NCI-H2196 (cell line): ENCODE results near the gene SUGT1.
A peak's percentile ranks its signal among the peaks of the same experiment; 100 is the strongest.
"Not testable (repeated sequence)": the region's sequence is repeated elsewhere in the genome, so short reads cannot be mapped to it uniquely, and the experiment has no call there.

ENCODE experiments used
- DNase-seq: peaks from one replicate; lab custom pipeline; 2025; ENCODE audit not compliant: unreplicated experiment; lab: John Stamatoyannopoulos, UW

SUGT1 gene

DNA sequence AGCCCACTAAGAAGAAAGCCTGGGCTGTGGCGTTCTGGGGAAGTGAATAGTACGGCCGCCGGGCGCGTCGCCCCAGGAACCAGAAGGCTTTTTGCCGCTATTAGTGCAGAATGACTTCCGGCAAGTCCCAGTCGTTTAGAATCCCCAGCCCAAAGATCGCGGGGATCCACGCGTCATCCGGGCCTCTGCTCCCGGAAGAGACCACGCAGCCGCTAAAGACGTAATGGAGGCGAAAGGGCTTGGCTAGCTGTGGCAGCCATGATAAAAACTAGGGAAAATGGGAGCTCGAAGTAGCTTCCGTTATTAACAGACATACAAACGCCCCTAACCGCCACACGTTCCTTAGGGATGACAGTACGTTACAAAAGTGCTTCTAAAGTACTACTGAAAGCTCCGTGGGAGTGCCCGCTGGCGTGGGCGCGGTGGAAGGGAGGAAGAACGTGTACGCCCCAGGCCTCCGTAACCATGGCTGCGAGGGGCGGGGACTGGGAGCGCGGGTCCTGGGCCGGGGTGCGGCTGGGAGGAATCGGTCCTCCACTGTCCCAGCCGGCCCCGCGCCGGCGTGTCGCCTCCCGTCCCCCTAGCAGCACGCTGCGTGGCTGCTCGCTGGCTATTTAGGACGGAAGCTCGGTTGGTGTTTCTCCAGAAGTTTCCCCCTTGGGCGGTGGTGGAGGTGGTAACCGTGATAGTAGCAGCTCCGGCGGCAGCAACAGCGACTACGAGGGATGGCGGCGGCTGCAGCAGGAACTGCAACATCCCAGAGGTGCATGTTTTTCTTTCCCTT lies at the start of gene SUGT1:
Gene SUGT1 (plus strand): TSS at position 641 of the 784 bp plus-strand sequence. CDS start 85 bp downstream, at position 726.
- DNase-seq = peak; percentile 88

DNA sequence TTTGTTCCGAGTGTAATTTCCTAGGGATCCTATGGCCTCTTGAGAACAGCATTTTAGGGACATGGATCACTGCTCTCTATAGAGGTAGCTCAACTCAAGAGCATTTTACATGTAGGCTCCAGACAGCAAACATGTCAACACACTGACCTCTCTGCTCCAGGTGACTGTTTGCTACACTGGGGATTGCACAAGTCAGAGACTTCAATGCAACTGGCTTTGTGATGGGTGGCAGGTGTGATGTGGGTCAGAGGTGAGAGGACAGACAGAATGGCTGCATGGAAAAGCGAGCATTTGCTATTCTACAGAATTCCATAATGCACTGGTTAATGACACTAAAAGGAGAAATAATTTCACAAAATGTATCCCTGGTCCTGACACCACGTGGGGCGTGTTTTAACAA lies 49.3 kb upstream of the SUGT1 start:
- not testable (repeated sequence) for DNase-seq

DNA sequence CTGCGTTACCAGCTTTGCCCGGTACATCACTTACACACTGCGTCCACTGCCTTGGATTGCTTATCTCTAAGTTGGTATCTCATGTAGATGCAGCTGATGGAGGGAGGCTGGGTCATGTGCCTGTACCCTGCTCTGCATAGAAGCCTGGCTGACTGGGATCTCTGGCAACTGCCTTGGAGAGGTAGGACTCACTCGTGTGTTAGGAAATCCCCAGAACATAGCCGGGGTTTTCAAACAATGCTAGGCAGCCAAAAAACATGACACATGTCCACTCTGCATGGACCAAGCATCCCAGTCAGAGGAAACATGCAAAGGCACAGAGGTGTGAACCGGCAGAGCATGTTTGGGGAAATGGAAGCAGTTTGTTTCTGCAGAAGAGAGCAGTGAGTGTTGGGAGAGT lies 46.5 kb upstream of the SUGT1 start:
- not testable (repeated sequence) for DNase-seq

DNA sequence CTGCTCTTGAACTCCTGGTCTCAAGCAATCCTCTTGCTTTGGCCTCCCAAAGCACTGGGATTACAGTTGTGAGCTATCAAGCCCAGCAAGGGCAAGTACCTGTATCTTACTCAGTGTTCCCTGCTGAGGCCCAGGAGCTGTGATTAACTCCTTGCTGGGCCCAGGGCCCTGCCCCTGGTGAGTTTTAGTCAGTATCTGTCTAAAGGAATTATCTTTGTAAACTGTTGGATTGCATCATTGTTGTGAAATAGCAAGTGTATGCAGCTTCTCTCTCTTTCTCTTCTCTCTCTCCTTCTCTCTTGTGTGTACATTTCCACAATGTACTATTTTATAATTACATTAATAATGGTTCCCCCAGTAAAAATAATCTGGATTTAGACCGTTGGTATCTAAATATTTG lies 45.8 kb upstream of the SUGT1 start:
- DNase-seq = not testable (repeated sequence)

DNA sequence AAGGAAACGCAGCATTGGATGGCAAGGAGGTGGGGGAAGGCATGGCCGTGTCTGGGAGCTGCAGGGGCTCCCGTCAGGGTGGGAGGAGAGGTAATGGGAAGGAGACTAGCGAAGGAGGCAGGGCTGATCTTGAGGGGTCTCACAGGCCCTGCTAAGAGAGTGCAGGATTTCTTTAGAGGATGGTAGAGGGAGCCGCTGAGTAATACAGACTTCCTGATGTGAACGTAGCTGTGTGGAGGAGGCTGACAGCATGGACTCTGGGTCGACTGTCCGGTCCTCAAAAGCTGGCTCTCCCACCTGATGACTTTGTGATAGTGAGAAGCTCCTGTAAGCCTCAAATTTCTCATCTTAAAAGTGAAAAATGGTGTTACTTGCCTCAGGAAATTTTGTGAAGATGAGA lies 44.5 kb upstream of the SUGT1 start:
- DNase-seq = not testable (repeated sequence)

GRCh38 chr13:52609013-52609606 lies 43.5 kb upstream of the SUGT1 start:
- DNase-seq = not testable (repeated sequence)

DNA sequence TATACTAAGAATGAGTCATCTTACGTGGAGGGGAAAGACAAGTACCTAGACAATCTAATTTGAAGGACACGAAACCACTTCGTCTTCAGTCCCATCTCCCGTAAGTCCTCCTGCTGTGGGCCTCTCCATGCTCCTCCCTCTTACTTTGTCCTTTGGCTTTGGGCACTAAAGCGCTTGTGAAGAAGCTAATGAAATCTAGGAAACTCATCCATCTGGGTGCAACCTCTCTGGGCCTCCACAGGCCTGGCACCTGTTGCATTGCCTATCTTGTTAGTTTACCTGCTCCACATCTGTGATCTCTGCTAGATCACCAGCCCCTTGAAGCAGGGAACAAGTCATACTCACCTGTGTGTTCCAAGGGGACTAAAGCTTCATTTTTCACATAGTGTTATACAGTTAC lies 42.5 kb upstream of the SUGT1 start:
- not testable (repeated sequence) for DNase-seq

DNA sequence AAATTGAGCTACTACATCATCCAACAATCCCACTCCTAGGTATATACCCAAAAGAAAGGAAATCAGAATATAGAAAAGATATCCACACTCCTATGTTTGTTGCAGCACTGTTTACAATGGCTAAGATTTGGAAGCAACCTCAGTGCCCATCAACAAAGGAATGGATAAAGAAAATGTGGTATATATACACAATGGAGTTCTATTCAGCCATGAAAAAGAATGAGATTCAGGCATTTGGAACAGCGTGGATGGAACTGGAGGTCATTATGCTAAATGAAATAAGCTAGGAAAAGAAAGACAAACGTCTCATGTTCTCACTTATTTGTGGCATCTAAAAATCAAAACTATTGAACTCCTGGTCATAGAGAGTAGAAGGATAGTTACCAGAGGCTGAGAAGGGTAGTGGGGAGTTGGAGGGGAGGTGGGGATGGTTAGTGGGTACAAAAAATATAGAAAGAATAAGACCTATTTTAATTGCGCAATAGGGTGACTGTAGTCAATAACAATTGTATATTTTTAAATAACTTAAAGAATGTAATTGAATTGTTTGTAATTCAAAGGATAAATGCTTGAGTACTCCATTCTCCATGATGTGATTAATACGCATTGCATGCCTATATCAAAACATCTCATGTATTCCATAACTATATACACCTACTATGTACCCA lies 37.4 kb upstream of the SUGT1 start:
- no peak for DNase-seq

DNA sequence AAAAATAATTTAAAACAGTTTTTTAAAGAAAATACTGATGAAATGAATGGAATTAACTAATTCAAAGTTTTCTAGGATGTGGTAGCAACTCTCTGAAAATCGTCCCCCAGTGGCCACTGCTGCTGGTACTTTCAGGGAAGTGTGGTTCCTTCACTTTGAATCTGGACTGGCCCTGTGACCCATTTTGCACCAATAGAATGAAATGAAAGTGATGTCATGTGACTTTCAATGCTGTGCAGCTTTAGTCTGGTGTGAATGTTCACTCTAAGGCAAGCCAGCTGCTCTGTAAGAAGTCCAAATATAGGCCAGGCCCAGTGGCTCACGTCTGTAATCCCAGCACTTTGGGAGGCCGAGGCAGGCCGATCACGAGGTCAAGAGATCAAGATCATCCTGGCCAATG lies 36.8 kb upstream of the SUGT1 start:
- no peak for DNase-seq

DNA sequence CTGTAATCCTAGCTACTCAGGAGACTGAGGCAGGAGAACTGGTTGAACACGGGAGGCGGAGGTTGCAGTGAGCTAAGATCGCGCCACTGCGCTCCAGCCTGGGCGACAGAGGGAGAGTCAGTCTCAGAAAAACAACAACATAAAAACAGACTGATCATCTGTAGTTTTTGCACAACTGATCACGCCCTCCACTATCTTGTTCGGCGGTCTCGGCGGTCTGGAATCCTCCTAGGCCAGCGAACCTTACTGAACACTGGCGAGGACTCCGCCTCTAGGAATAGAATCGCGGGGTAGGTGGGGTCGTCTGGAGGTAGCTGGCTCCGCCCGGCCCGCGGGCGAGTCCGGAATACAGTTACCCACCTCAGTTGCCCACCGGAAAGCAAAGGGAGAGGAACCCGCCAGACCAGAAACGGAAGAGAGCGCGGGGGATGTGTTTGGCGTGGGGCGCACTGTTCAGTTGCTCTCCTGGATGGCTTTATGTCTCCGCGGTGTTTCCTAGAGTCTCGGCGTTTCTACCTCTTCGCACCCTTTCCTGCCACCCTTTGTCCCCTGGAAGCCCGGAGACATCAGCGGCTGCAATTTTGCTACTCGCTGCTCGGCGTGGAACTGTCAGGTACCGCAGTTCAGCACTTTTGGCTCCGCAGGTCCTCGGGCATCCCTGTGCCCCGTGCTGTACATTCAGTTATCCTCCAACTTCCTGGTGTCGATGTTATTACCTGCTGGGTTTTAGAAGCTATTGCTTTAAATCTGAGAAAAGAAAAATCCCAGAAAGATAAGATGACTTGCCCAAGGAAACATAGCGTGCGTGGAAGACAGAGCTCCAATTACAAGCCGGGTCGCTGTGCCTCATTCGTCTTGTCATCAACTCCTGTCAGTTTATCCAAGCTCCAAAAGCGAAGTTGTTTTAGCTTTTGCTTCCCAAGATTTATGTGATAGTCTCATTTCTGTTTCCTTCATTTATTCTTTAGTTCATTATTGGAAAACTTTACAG lies 35.3 kb upstream of the SUGT1 start:
- peak; percentile 69 for DNase-seq

- not testable (repeated sequence) for DNase-seq
Measured at GRCh38 chr13:52631083-52631690, 21.4 kb upstream of the SUGT1 start.

- DNase-seq = no peak
Measured at GRCh38 chr13:52638666-52639328, 13.8 kb upstream of the SUGT1 start.

GRCh38 chr13:52642131-52642530 lies 10.5 kb upstream of the SUGT1 start, which contains the start of gene HNRNPA1L2:
HNRNPA1L2 (plus strand) TSS chr13:52642431; CDS start chr13:52642493, 62 bp downstream.
- DNase-seq = no peak

DNA sequence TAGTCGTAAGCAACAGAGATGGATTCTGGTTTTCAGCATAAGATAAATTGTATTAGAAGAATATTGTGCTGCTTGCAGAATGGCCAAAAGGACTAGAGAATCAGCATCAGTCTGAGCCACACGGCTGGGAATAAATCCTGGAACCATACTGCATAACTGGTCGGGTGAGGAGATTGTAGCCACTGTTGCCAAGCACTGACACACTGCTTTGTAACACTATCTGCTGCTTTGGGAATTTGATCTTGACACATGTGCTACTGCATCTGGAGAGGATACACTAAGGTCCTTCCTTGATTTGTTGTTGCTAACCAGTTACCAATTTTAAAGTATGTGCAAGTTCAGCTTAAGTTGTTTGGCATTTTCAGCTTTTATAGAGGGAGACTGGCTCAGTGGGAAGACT lies 8.5 kb upstream of the SUGT1 start:
- DNase-seq = no peak

GRCh38 chr13:52646967-52647366 lies 5.7 kb upstream of the SUGT1 start:
- no peak for DNase-seq

DNA sequence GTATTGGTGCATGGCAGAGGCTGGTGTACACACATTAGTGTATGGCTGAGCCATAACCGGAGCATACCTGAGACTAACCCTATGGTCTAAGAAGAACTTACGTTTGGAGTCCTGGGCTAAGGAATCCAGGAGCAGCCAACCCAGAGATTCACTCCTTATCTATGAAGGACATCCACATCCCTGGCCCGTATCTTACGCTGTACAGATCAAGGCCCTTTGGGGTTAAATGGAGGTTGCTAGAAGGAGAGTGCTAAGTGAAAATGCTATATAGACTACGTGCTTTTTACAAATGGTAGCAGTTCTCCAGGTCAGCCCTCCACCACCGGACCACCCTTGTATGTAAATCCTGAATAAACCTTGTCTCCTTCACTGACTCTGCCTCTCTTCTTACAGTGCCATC lies 1.9 kb upstream of the SUGT1 start:
- no peak for DNase-seq

- no peak for DNase-seq
Measured at GRCh38 chr13:52651897-52652195, 790 bp upstream of the SUGT1 start.

DNA sequence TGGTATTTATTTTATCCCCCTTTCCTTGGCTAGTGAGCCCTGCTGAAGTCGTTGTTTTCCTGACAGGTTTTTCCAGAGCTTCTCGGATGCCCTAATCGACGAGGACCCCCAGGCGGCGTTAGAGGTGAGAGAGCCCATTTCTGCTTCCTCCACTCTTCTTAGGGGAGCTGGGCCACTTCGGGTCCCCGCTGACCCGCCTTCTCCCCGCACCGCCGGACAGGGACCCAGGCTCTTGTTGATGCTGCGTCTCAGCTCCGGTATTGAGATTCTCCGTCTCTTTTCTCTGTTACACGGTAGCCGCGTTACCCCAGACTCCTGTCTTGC lies 306 bp downstream of the SUGT1 start:
- DNase-seq = no peak

- DNase-seq = no peak
Measured at GRCh38 chr13:52659340-52659739, 6.7 kb downstream of the SUGT1 start.

GRCh38 chr13:52664272-52664671 lies 11.6 kb downstream of the SUGT1 start:
- no peak for DNase-seq
